ENCODE measurements around the gene NOM1. TPM values are rescaled to one million over a fixed set of nuclear protein-coding genes. Genes with fewer than 3 reads are reported as not detected.
"Not testable (repeated sequence)": the region's sequence is repeated elsewhere in the genome, so short reads cannot be mapped to it uniquely, and the experiment has no call there.

NOM1 gene
- total and polyA plus RNA-seq, 7 donors, result 1.8 to 19.1 (median 14.1) TPM

GRCh38 chr7:156950381-156950858 is 908 bp downstream of the NOM1 start:
- no peak for DNase-seq
- WGBS, 2 donors, result 1 to 2% methylated on average over 21 of the region's 21 CpGs
- Histone ChIP-seq H3K4me1 (peaks cover 0 to 35% (median 29%) of the 10 kb centered on the region in 4 donors), H3K4me3 (peak overlapping the region; percentile 79 to 94 (median 92)), H3K36me3 (peaks cover 17 to 31% (median 25%) of the 10 kb centered on the region in 4 donors), H3K27ac (peak overlapping the region in 3 of 4 donors; percentile 68 to 75 (median 70)), H3K9me3 (no peaks in the 10 kb centered on the region), H3K27me3 (peaks cover 0 to 7% (median 0%) of the 10 kb centered on the region in 3 donors)
- intact Hi-C loops (cut with DNase I), result loop anchor here (5.0 kb wide), 2 partner anchors 322 to 437 kb away; no protein-coding TSS in a partner anchor
- TF ChIP-seq POLR2AphosphoS5 (IDR thresholded peaks at IDR 0.05), result no peak
- no peak for TF ChIP-seq EP300 (IDR thresholded peaks at IDR 0.05)

- not testable (repeated sequence) for DNase-seq, H3K27me3 ChIP-seq, H3K9me3 ChIP-seq, H3K27ac ChIP-seq, H3K4me3 ChIP-seq
- H3K36me3 ChIP-seq, result peaks cover 21 to 57% (median 41%) of the 10 kb centered on the region in 4 donors
- intact Hi-C loops (cut with DNase I), result loop anchor here (5.0 kb wide), 2 partner anchors 319 to 434 kb away; no protein-coding TSS in a partner anchor
- 79 to 85% methylated on average over 12 of the region's 12 CpGs for WGBS, 2 donors
- H3K4me1 ChIP-seq, result peaks cover 0 to 35% (median 29%) of the 10 kb centered on the region in 4 donors
Measured at GRCh38 chr7:156953215-156953614, 3.7 kb downstream of the NOM1 start.

DNA sequence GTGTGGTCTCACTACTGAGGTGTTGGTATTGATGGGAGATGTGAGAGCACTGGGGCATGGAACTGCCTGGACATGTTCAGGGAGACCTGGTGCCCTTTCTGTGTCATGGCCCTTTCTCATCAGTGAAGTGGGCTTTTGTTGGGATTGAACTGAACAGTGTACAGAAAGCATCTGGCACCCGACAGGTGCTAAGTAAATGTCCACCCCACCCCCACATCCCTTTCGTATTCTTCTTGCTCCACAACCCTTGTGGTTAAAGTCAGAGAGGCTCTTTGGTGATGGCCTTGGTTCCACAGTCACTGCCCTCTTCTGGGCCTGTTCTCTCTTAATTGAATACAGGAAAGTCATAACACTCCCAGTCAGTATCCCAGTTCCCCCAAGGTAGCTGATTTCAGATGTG is 5.4 kb downstream of the NOM1 start:
- H3K4me3 ChIP-seq, result no peak overlapping the region
- H3K9me3 ChIP-seq, result no peaks in the 10 kb centered on the region
- no peaks in the 10 kb centered on the region for H3K27me3 ChIP-seq
- H3K27ac ChIP-seq, result no peak overlapping the region
- intact Hi-C loops (cut with DNase I), result loop anchor here (5.0 kb wide), 2 partner anchors 317 to 432 kb away; no protein-coding TSS in a partner anchor
- 85 to 91% methylated on average over 2 of the region's 2 CpGs for WGBS, 2 donors
- no peak for DNase-seq
- H3K4me1 ChIP-seq, result peaks cover 0 to 27% (median 21%) of the 10 kb centered on the region in 4 donors
- TF ChIP-seq POLR2A (IDR thresholded peaks at IDR 0.05) (no peak), POLR2AphosphoS5 (IDR thresholded peaks at IDR 0.05) (no peak)
- H3K36me3 ChIP-seq, result peaks cover 33 to 73% (median 53%) of the 10 kb centered on the region in 4 donors

- peaks cover 0 to 12% (median 6%) of the 10 kb centered on the region in 4 donors for H3K4me1 ChIP-seq
- no peak for DNase-seq
- 93 to 96% methylated on average over 2 of the region's 2 CpGs for WGBS, 2 donors
- TF ChIP-seq CTCF (IDR thresholded peaks at IDR 0.05), result no peak
- no peak for TF ChIP-seq EP300 (IDR thresholded peaks at IDR 0.05)
- intact Hi-C loops (cut with DNase I), result no loop called here
- no peaks in the 10 kb centered on the region for H3K27me3 ChIP-seq
- no peaks in the 10 kb centered on the region for H3K9me3 ChIP-seq
- no peak overlapping the region for H3K27ac ChIP-seq
- H3K36me3 ChIP-seq, result peaks cover 40 to 91% (median 66%) of the 10 kb centered on the region in 4 donors
- H3K4me3 ChIP-seq, result no peak overlapping the region
Measured at GRCh38 chr7:156956727-156957126, 7.2 kb downstream of the NOM1 start.

- H3K36me3 ChIP-seq, result peaks cover 53 to 97% (median 62%) of the 10 kb centered on the region in 4 donors
- intact Hi-C loops (cut with DNase I), result no loop called here
- DNase-seq, result no peak
- no peak overlapping the region for H3K4me3 ChIP-seq
- TF ChIP-seq CTCF (IDR thresholded peaks at IDR 0.05), result no peak
- TF ChIP-seq POLR2A (IDR thresholded peaks at IDR 0.05), result no peak
- TF ChIP-seq POLR2AphosphoS5 (IDR thresholded peaks at IDR 0.05), result no peak
- no peak for TF ChIP-seq EP300 (IDR thresholded peaks at IDR 0.05)
- H3K4me1 ChIP-seq, result no peaks in the 10 kb centered on the region
- H3K27ac ChIP-seq, result no peak overlapping the region
- no peaks in the 10 kb centered on the region for H3K9me3 ChIP-seq
- WGBS, 2 donors, result 92 to 96% methylated on average over 18 of the region's 18 CpGs
- H3K27me3 ChIP-seq, result no peaks in the 10 kb centered on the region
Measured at GRCh38 chr7:156962145-156962544, 12.6 kb downstream of the NOM1 start.

GRCh38 chr7:156962897-156963296 is 13.4 kb downstream of the NOM1 start:
- Histone ChIP-seq H3K4me3 (no peak overlapping the region), H3K27me3 (no peaks in the 10 kb centered on the region), H3K36me3 (peaks cover 53 to 99% (median 60%) of the 10 kb centered on the region in 4 donors), H3K27ac (no peak overlapping the region), H3K4me1 (no peaks in the 10 kb centered on the region), H3K9me3 (no peaks in the 10 kb centered on the region)
- intact Hi-C loops (cut with DNase I), result no loop called here
- TF ChIP-seq CTCF (IDR thresholded peaks at IDR 0.05) (no peak), POLR2A (IDR thresholded peaks at IDR 0.05) (no peak), EP300 (IDR thresholded peaks at IDR 0.05) (no peak), POLR2AphosphoS5 (IDR thresholded peaks at IDR 0.05) (no peak)
- no peak for DNase-seq
- WGBS, 2 donors, result 97 to 98% methylated on average over 16 of the region's 16 CpGs
